Neural cell (in vitro differentiated cells): ENCODE results near the gene ADCK2. TPM values are rescaled to one million over a fixed set of nuclear protein-coding genes. Genes with fewer than 3 reads are reported as not detected.

ENCODE experiments used
- H2AFZ ChIP-seq: fragments of 200-600, 300-800 bp; sonication (generic), shearing (Covaris generic); 2 replicates; pipeline ENCODE4 v1.6.0; 2014; ENCODE audit warnings: low read depth, mild to moderate bottlenecking, antibody characterized with exemption, low read length, moderate library complexity
- H3F3A ChIP-seq: fragments of 200-600 bp; shearing (Covaris generic); 2 replicates; pipeline ENCODE4 v1.6.1; 2016; ENCODE audit warnings: mild to moderate bottlenecking, moderate library complexity, mixed read lengths, antibody characterized with exemption, low read length; ENCODE audit not compliant: insufficient read depth, poor library complexity, severe bottlenecking
- H3K27ac ChIP-seq: fragments of 200-600, 300-800 bp; sonication (generic), shearing (Covaris generic); 2 replicates; pipeline ENCODE4 v1.5.1; 2014; ENCODE audit warnings: mild to moderate bottlenecking, low read length, moderate library complexity
- H3K27me3 ChIP-seq: fragments of 300-800, 200-600 bp; sonication (generic), shearing (Covaris generic); 2 replicates; pipeline ENCODE4 v1.6.0; 2014; ENCODE audit warnings: mild to moderate bottlenecking, low read depth, low read length, moderate library complexity; ENCODE audit not compliant: insufficient read depth
- H3K36me3 ChIP-seq: fragments of 300-800, 200-600 bp; sonication (generic), shearing (Covaris generic); 2 replicates; pipeline ENCODE4 v1.5.1; 2014; ENCODE audit warnings: mild to moderate bottlenecking, antibody characterized with exemption, low read length, moderate library complexity; ENCODE audit not compliant: insufficient read depth
- H3K4me2 ChIP-seq: fragments of 300-800, 200-600 bp; sonication (generic), shearing (Covaris generic); 2 replicates; pipeline ENCODE4 v1.6.0; 2014; ENCODE audit warnings: mild to moderate bottlenecking, low read length
- H3K4me3 ChIP-seq: fragments of 300-800, 200-600 bp; sonication (generic), shearing (Covaris generic); 2 replicates; pipeline ENCODE4 v1.5.1; 2014; ENCODE audit warnings: mild to moderate bottlenecking, low read length, moderate library complexity
- H3K79me2 ChIP-seq: fragments of 200-600 bp; shearing (Covaris generic); replicated peaks from 2 replicates; pipeline ENCODE4 v1.6.0; 2014; ENCODE audit warnings: mild to moderate bottlenecking, low read length, moderate library complexity; ENCODE audit not compliant: insufficient read depth
- H3K9ac ChIP-seq: fragments of 300-800, 200-600 bp; sonication (generic), shearing (Covaris generic); 2 replicates; pipeline ENCODE4 v1.6.1; 2016; ENCODE audit warnings: mild to moderate bottlenecking, low read length, mixed read lengths
- H3K9me2 ChIP-seq: fragments of 200-600 bp; shearing (Covaris generic); 2 replicates; pipeline ENCODE4 v1.6.1; 2016; ENCODE audit warnings: mild to moderate bottlenecking, low read length, mixed read lengths; ENCODE audit not compliant: insufficient read depth
- H3K9me3 ChIP-seq: fragments of 200-600, 300-800 bp; sonication (generic), shearing (Covaris generic); 2 replicates; pipeline ENCODE4 v1.6.1; 2016; ENCODE audit warnings: mild to moderate bottlenecking, mixed run types, low read length, moderate library complexity, mixed read lengths
- H4K20me1 ChIP-seq: fragments of 200-600 bp; shearing (Covaris generic); 2 replicates; pipeline ENCODE4 v1.6.1; 2016; ENCODE audit warnings: mild to moderate bottlenecking, mixed run types; ENCODE audit not compliant: insufficient read depth
- EP300 ChIP-seq: fragments of 450-650 bp; conservative IDR thresholded peaks from 2 replicates; pipeline ENCODE4 v1.6.1; 2014; ENCODE audit warnings: antibody characterized with exemption, mild to moderate bottlenecking, moderate library complexity; ENCODE audit not compliant: poor library complexity, severe bottlenecking
- EZH2 ChIP-seq: fragments of 200-600, 300-800 bp; shearing (Covaris generic), sonication (generic); IDR thresholded peaks from 2 replicates; pipeline ENCODE4 v1.6.1; 2014; ENCODE audit warnings: antibody characterized with exemption, low read length, borderline replicate concordance, mild to moderate bottlenecking; ENCODE audit not compliant: insufficient read depth, poor library complexity, severe bottlenecking
- MXI1 ChIP-seq: fragments of 450-650 bp; conservative IDR thresholded peaks from 2 replicates; pipeline ENCODE4 v1.6.1; 2014; ENCODE audit warnings: antibody characterized with exemption, mild to moderate bottlenecking; ENCODE audit not compliant: poor library complexity, severe bottlenecking
- POLR2AphosphoS5 ChIP-seq: IDR thresholded peaks from 2 replicates; pipeline ENCODE4 v1.6.1; 2012
- RAD21 ChIP-seq: fragments of 450-650 bp; conservative IDR thresholded peaks from 2 replicates; pipeline ENCODE4 v1.6.1; 2014; ENCODE audit warnings: antibody characterized with exemption, mild to moderate bottlenecking, moderate library complexity
- SMC3 ChIP-seq: fragments of 450-650 bp; conservative IDR thresholded peaks from 2 replicates; pipeline ENCODE4 v1.6.1; 2014; ENCODE audit warnings: antibody characterized with exemption, mild to moderate bottlenecking, moderate library complexity; ENCODE audit not compliant: poor library complexity
- TAF1 ChIP-seq: IDR thresholded peaks from 2 replicates; pipeline ENCODE4 v1.6.1; 2012; ENCODE audit warnings: low read depth
- polyA plus RNA-seq: library from polyadenylated mRNA; depleted of rRNA; stranded (reverse); fragments of >200 nt; gene quantifications from 2 replicates; pipeline ENCODE4 v1.2.3, GENCODE V29; 2014
- TF ChIP-seq, protein P1 (sequence below): IDR thresholded peaks from 2 replicates; pipeline ENCODE4 v1.6.1; 2012; ENCODE audit warnings: borderline replicate concordance

Gene ADCK2
- polyA plus RNA-seq, 1 donor from 2014 or later: 20.2 TPM

DNA sequence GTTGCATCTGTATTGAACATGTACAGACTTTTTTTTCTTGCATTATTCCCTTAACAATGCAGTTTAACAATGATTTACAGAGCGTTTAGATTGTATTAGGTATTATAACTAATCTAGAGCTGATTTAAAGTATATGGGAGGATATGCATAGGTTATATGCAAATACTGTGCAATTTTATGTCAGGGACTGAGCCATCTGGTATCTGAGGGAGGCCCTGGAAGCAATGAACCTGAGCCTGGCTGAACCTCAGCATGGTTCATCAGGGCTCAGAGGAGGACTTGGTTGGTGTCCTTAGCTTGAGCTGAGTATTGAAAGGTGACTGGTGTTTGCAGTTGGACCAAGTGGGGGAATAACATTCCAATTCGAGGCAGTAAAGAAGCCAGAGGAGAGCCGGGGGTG, 4.8 kb downstream of the ADCK2 start:
- no peak for TF ChIP-seq POLR2AphosphoS5
- no peak for TF ChIP-seq EZH2
- no peak for TF ChIP-seq RAD21
- no peak overlapping the region for H2AFZ ChIP-seq
- H3F3A ChIP-seq: no peaks in the 10 kb centered on the region
- no peaks in the 10 kb centered on the region for H4K20me1 ChIP-seq
- H3K9me2 ChIP-seq: no peaks in the 10 kb centered on the region
- H3K4me3 ChIP-seq: no peak overlapping the region
- no peaks in the 10 kb centered on the region for H3K79me2 ChIP-seq
- no peaks in the 10 kb centered on the region for H3K9me3 ChIP-seq
- H3K9ac ChIP-seq: no peak overlapping the region
- H3K27ac ChIP-seq: no peak overlapping the region
- no peak overlapping the region for H3K4me2 ChIP-seq
- peaks cover 7% of the 10 kb centered on the region for H3K27me3 ChIP-seq
- H3K36me3 ChIP-seq: no peaks in the 10 kb centered on the region

GRCh38 chr7:140678081-140678815, 5.5 kb downstream of the ADCK2 start:
- Histone ChIP-seq H3K9ac (no peak overlapping the region), H3K27ac (no peak overlapping the region), H4K20me1 (no peaks in the 10 kb centered on the region), H3F3A (no peaks in the 10 kb centered on the region), H3K9me3 (no peaks in the 10 kb centered on the region), H3K9me2 (no peaks in the 10 kb centered on the region), H3K27me3 (peaks cover 6% of the 10 kb centered on the region), H3K36me3 (no peaks in the 10 kb centered on the region), H3K4me3 (no peak overlapping the region), H2AFZ (no peak overlapping the region), H3K4me2 (no peak overlapping the region), H3K79me2 (no peaks in the 10 kb centered on the region)
- TF ChIP-seq POLR2AphosphoS5: no peak
- TF ChIP-seq EP300: no peak

DNA sequence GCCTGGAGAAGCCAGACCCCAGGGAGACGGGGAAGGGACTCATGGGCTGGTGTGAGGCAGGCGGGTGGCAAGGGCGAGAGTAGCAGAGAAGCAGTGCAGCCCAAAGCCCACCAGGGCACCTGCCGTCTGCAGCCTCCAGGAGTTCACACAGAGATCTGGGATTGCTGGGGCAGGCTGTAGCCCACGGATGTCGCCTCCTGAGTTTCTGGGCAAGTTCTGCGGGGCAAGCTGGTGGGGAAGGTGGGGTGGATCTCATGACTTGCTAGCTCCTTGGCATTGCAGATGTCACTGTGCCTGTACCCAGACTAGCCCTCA, 6.0 kb downstream of the ADCK2 start:
- no peaks in the 10 kb centered on the region for H3K9me2 ChIP-seq
- no peaks in the 10 kb centered on the region for H3K9me3 ChIP-seq
- no peaks in the 10 kb centered on the region for H3F3A ChIP-seq
- H3K27me3 ChIP-seq: peaks cover under 1% of the 10 kb centered on the region
- no peaks in the 10 kb centered on the region for H4K20me1 ChIP-seq
- no peak overlapping the region for H3K27ac ChIP-seq
- no peak overlapping the region for H3K9ac ChIP-seq
- TF ChIP-seq EZH2 (no peak), MXI1 (no peak), TAF1 (no peak), EP300 (no peak), SMC3 (no peak), RAD21 (no peak)
- TF ChIP-seq, protein P1, sequence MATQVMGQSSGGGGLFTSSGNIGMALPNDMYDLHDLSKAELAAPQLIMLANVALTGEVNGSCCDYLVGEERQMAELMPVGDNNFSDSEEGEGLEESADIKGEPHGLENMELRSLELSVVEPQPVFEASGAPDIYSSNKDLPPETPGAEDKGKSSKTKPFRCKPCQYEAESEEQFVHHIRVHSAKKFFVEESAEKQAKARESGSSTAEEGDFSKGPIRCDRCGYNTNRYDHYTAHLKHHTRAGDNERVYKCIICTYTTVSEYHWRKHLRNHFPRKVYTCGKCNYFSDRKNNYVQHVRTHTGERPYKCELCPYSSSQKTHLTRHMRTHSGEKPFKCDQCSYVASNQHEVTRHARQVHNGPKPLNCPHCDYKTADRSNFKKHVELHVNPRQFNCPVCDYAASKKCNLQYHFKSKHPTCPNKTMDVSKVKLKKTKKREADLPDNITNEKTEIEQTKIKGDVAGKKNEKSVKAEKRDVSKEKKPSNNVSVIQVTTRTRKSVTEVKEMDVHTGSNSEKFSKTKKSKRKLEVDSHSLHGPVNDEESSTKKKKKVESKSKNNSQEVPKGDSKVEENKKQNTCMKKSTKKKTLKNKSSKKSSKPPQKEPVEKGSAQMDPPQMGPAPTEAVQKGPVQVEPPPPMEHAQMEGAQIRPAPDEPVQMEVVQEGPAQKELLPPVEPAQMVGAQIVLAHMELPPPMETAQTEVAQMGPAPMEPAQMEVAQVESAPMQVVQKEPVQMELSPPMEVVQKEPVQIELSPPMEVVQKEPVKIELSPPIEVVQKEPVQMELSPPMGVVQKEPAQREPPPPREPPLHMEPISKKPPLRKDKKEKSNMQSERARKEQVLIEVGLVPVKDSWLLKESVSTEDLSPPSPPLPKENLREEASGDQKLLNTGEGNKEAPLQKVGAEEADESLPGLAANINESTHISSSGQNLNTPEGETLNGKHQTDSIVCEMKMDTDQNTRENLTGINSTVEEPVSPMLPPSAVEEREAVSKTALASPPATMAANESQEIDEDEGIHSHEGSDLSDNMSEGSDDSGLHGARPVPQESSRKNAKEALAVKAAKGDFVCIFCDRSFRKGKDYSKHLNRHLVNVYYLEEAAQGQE: no peak
- no peak overlapping the region for H2AFZ ChIP-seq
- no peak overlapping the region for H3K4me2 ChIP-seq
- H3K36me3 ChIP-seq: no peaks in the 10 kb centered on the region
- H3K4me3 ChIP-seq: no peak overlapping the region
- no peaks in the 10 kb centered on the region for H3K79me2 ChIP-seq
